ENCODE results near the gene KIF13A. TPM values are rescaled to one million over a fixed set of nuclear protein-coding genes. Genes with fewer than 3 reads are reported as not detected.
A peak's percentile ranks its signal among the peaks of the same experiment; 100 is the strongest.
"Not testable (repeated sequence)": the region's sequence is repeated elsewhere in the genome, so short reads cannot be mapped to it uniquely, and the experiment has no call there.

Gene KIF13A
- total RNA-seq, 1 experiment from 2014 or later: 52.7 TPM

GRCh38 chr6:17907406-17908229 lies 79.8 kb downstream of the KIF13A start:
- Histone ChIP-seq H3K9me3 (replicated peaks) (no peaks in the 10 kb centered on the region), H3K27ac (peak overlapping the region; percentile 80), H3K4me1 (replicated peaks) (peaks cover 34% of the 10 kb centered on the region), H3K27me3 (replicated peaks) (no peaks in the 10 kb centered on the region), H3K4me3 (no peak overlapping the region), H3K36me3 (0 out of 2 replicates have a peak, but pooled peaks cover 3% of the 10 kb centered on the region)
- peak; percentile 80 to 84 for DNase-seq (ENCODE audit: low read depth in 1 of 2, low spot score in 2 of 2)

GRCh38 chr6:17905611-17906592 lies 81.5 kb downstream of the KIF13A start:
- Histone ChIP-seq H3K9me3 (replicated peaks) (no peaks in the 10 kb centered on the region), H3K27ac (peak overlapping the region; percentile 80), H3K4me3 (no peak overlapping the region), H3K27me3 (replicated peaks) (no peaks in the 10 kb centered on the region), H3K36me3 (0 out of 2 replicates have a peak, but pooled peaks cover 3% of the 10 kb centered on the region), H3K4me1 (replicated peaks) (peaks cover 34% of the 10 kb centered on the region)
- DNase-seq (ENCODE audit: low read depth in 1 of 2, low spot score in 2 of 2): peak in 1 of 2 experiments; percentile 36

GRCh38 chr6:17904491-17905120 lies 82.8 kb downstream of the KIF13A start:
- Histone ChIP-seq H3K4me3 (no peak overlapping the region), H3K4me1 (replicated peaks) (peaks cover 34% of the 10 kb centered on the region), H3K36me3 (peaks cover 4% of the 10 kb centered on the region; the same call in 1 of the 2 replicates), H3K27me3 (replicated peaks) (no peaks in the 10 kb centered on the region), H3K9me3 (replicated peaks) (no peaks in the 10 kb centered on the region; the same call in 1 of the 2 replicates), H3K27ac (no peak overlapping the region)
- no peak for DNase-seq (ENCODE audit: low read depth in 1 of 2, low spot score in 2 of 2)

- H3K27me3 ChIP-seq (replicated peaks): no peaks in the 10 kb centered on the region
- no peak overlapping the region for H3K4me3 ChIP-seq
- no peak overlapping the region for H3K27ac ChIP-seq
- peaks cover 30% of the 10 kb centered on the region for H3K4me1 ChIP-seq (replicated peaks)
- DNase-seq (ENCODE audit: low read depth in 1 of 2, low spot score in 2 of 2): no peak
- peaks cover 4% of the 10 kb centered on the region; the same call in 1 of the 2 replicates for H3K36me3 ChIP-seq
- H3K9me3 ChIP-seq (replicated peaks): no peaks in the 10 kb centered on the region; the same call in 1 of the 2 replicates
These were observed 84.5 kb downstream of the KIF13A start for GRCh38 chr6:17902974-17903373.

- H3K4me1 ChIP-seq (replicated peaks): peaks cover 15% of the 10 kb centered on the region
- H3K27me3 ChIP-seq (replicated peaks): no peaks in the 10 kb centered on the region
- H3K27ac ChIP-seq: no peak overlapping the region
- no peak overlapping the region for H3K4me3 ChIP-seq
- H3K9me3 ChIP-seq (replicated peaks): peaks cover 5% of the 10 kb centered on the region
- H3K36me3 ChIP-seq: peaks cover 18% of the 10 kb centered on the region
- DNase-seq (ENCODE audit: low read depth in 1 of 2, low spot score in 2 of 2): no peak
These were observed 85.9 kb downstream of the KIF13A start for GRCh38 chr6:17901493-17901892.

- H3K9me3 ChIP-seq (replicated peaks): peaks cover 15% of the 10 kb centered on the region
These were observed 87.4 kb downstream of the KIF13A start for GRCh38 chr6:17900011-17900410.

GRCh38 chr6:17899491-17899890 lies 87.9 kb downstream of the KIF13A start:
- no peak for DNase-seq (ENCODE audit: low read depth in 1 of 2, low spot score in 2 of 2)
- Histone ChIP-seq H3K4me1 (replicated peaks) (peaks cover 1% of the 10 kb centered on the region; the same call in 1 of the 2 replicates), H3K27ac (no peak overlapping the region), H3K27me3 (replicated peaks) (no peaks in the 10 kb centered on the region), H3K4me3 (no peak overlapping the region), H3K36me3 (peaks cover 38% of the 10 kb centered on the region), H3K9me3 (replicated peaks) (peaks cover 19% of the 10 kb centered on the region)

More at GRCh38 chr6:17900011-17900410, 87.4 kb downstream of the KIF13A start:
- no peak overlapping the region for H3K27ac ChIP-seq
- DNase-seq (ENCODE audit: low read depth in 1 of 2, low spot score in 2 of 2): no peak
- no peak overlapping the region for H3K4me3 ChIP-seq
- H3K27me3 ChIP-seq (replicated peaks): no peaks in the 10 kb centered on the region
- peaks cover 4% of the 10 kb centered on the region; the same call in 1 of the 2 replicates for H3K4me1 ChIP-seq (replicated peaks)
- peaks cover 32% of the 10 kb centered on the region for H3K36me3 ChIP-seq

GRCh38 chr6:17897681-17898080 lies 89.8 kb downstream of the KIF13A start:
- H3K27ac ChIP-seq: no peak overlapping the region
- H3K36me3 ChIP-seq: peaks cover 52% of the 10 kb centered on the region
- no peaks in the 10 kb centered on the region for H3K4me1 ChIP-seq (replicated peaks)
- no peak for DNase-seq (ENCODE audit: low read depth in 1 of 2, low spot score in 2 of 2)
- H3K27me3 ChIP-seq (replicated peaks): no peaks in the 10 kb centered on the region
- no peak overlapping the region for H3K4me3 ChIP-seq
- H3K9me3 ChIP-seq (replicated peaks): peaks cover 19% of the 10 kb centered on the region

GRCh38 chr6:17894905-17895304 lies 92.5 kb downstream of the KIF13A start:
- peaks cover 61% of the 10 kb centered on the region for H3K36me3 ChIP-seq
- H3K27ac ChIP-seq: no peak overlapping the region
- no peaks in the 10 kb centered on the region for H3K4me1 ChIP-seq (replicated peaks)
- peaks cover 19% of the 10 kb centered on the region; the same call in 1 of the 2 replicates for H3K9me3 ChIP-seq (replicated peaks)
- DNase-seq (ENCODE audit: low read depth in 1 of 2, low spot score in 2 of 2): no peak
- no peaks in the 10 kb centered on the region for H3K27me3 ChIP-seq (replicated peaks)
- H3K4me3 ChIP-seq: no peak overlapping the region

- peaks cover 19% of the 10 kb centered on the region; the same call in 1 of the 2 replicates for H3K9me3 ChIP-seq (replicated peaks)
- no peak overlapping the region for H3K4me3 ChIP-seq
- no peaks in the 10 kb centered on the region for H3K27me3 ChIP-seq (replicated peaks)
- no peak overlapping the region for H3K27ac ChIP-seq
- H3K36me3 ChIP-seq: peaks cover 61% of the 10 kb centered on the region
- H3K4me1 ChIP-seq (replicated peaks): no peaks in the 10 kb centered on the region
- no peak for DNase-seq (ENCODE audit: low read depth in 1 of 2, low spot score in 2 of 2)
These were observed 93.2 kb downstream of the KIF13A start for GRCh38 chr6:17894191-17894590.

GRCh38 chr6:17892097-17892686 lies 95.2 kb downstream of the KIF13A start:
- H3K9me3 ChIP-seq (replicated peaks): peaks cover 19% of the 10 kb centered on the region; the same call in 1 of the 2 replicates
- H3K4me3 ChIP-seq: no peak overlapping the region
- no peaks in the 10 kb centered on the region for H3K4me1 ChIP-seq (replicated peaks)
- H3K27me3 ChIP-seq (replicated peaks): no peaks in the 10 kb centered on the region
- no peak for DNase-seq (ENCODE audit: low read depth in 1 of 2, low spot score in 2 of 2)
- H3K27ac ChIP-seq: no peak overlapping the region
- H3K36me3 ChIP-seq: peaks cover 58% of the 10 kb centered on the region

GRCh38 chr6:17890309-17890708 lies 97.1 kb downstream of the KIF13A start:
- DNase-seq (ENCODE audit: low read depth in 1 of 2, low spot score in 2 of 2): no peak
- no peaks in the 10 kb centered on the region for H3K4me1 ChIP-seq (replicated peaks)
- no peak overlapping the region for H3K27ac ChIP-seq

GRCh38 chr6:17889777-17890176 lies 97.7 kb downstream of the KIF13A start:
- not testable (repeated sequence) for H3K4me1 ChIP-seq (replicated peaks); H3K9me3 ChIP-seq (replicated peaks); H3K27ac ChIP-seq; H3K4me3 ChIP-seq; H3K27me3 ChIP-seq (replicated peaks); DNase-seq (ENCODE audit: low read depth in 1 of 2, low spot score in 2 of 2)
- H3K36me3 ChIP-seq: peaks cover 34% of the 10 kb centered on the region

More at GRCh38 chr6:17890309-17890708, 97.1 kb downstream of the KIF13A start:
- no peak overlapping the region for H3K4me3 ChIP-seq
- peaks cover 5% of the 10 kb centered on the region; the same call in 1 of the 2 replicates for H3K9me3 ChIP-seq (replicated peaks)
- peaks cover 39% of the 10 kb centered on the region for H3K36me3 ChIP-seq
- H3K27me3 ChIP-seq (replicated peaks): no peaks in the 10 kb centered on the region
